ENCODE data around the gene CRABP2.
A peak's percentile ranks its signal among the peaks of the same experiment; 100 is the strongest.

Gene CRABP2

DNA sequence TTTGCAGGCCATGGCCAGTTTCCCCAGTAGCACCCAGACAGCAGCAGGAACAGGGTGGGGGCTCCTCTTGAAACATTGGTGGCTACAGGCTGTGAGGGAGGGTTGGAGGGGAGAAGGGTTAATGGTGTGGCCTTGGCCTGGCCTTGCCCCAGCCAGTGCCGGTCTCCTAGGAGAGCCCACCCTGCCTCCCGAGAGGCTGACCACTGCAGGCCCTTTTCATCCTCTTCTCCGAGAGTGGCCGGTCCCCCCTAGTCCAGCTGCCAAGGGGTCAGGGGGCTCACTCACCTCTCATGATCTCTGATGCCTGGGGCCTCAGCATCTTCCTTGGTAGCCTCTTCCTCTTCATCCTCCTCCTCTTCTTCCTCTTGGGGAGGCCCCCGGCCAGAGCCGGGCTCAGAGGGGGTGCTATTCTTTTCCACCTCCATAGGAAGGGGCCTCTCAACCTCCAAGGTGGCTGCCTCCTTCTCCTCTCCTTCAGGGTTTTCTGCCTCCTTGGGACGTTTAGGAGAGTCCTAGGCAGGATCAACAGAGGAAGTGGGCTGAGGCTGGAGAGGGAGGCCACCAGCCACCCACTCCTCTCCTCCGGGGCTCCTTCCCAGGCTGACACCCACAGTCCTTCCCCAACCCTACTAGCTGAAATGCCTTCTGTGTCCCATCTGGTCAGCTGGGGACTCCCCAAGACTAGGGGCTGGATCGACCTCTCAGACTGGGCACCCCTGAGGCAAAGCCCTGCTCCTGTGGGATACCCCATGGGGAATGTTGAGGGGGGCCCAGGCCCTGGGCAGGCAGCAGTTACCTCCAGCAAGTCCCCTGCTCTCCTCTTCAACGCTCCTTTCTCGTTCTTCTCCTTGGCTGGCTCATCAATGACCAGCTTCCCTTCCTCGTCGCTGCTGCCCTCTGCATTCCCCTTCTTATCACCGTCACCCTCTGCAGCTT lies 38.3 kb upstream of the CRABP2 start:
- Histone ChIP-seq H3K79me2 (ENCODE audit: insufficient read depth, low read length) (peaks cover 34% of the 10 kb centered on the region), H2AFZ (ENCODE audit: low read length) (no peak overlapping the region), H3K4me1 (ENCODE audit: insufficient read depth, low read length, severe bottlenecking) (peaks cover 47% of the 10 kb centered on the region), H4K20me1 (ENCODE audit: insufficient read depth, low read length) (no peaks in the 10 kb centered on the region), H3F3A (ENCODE audit: insufficient read depth, low read length) (0 out of 2 replicates have a peak, but pooled peaks cover 9% of the 10 kb centered on the region), H3K9me2 (ENCODE audit: low read depth, low read length) (no peaks in the 10 kb centered on the region), H3K9ac (ENCODE audit: low read length) (no peak overlapping the region), H3K27ac (ENCODE audit: low read depth, low read length, poor library complexity, severe bottlenecking) (no peak overlapping the region), H3K9me3 (ENCODE audit: low read length) (no peaks in the 10 kb centered on the region), H3K4me2 (ENCODE audit: low read length) (no peak overlapping the region), H3K27me3 (ENCODE audit: insufficient read depth, low read length) (no peaks in the 10 kb centered on the region), H3K36me3 (ENCODE audit: insufficient read depth, low read length) (peaks cover 63% of the 10 kb centered on the region), H3K4me3 (ENCODE audit: low read depth, low read length, poor library complexity, severe bottlenecking) (no peak overlapping the region)
- no peak for TF ChIP-seq EZH2 (IDR thresholded peaks at IDR 0.05; ENCODE audit: borderline replicate concordance, low read length)

DNA sequence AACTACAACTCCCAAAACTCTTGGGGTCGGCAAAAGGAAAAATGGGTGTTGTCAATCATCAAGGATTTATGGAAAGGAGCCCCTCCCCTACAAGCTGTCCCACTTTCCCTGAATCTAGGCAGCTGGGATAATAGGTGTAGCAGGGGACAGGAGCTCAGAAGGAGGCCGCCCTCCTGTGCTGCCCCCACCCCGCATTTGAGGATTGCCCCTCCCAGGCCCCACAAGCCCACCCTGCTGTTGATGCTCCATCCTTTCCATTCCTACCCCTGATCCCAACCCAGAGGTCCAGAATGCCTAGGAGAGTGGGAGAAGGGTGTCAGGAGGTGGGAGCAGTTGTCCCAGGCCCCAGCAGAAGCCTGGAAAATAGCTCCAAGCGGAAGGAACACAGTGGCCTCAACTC lies 37.4 kb upstream of the CRABP2 start:
- Histone ChIP-seq H3K79me2 (ENCODE audit: insufficient read depth, low read length) (peaks cover 25% of the 10 kb centered on the region), H3K9ac (ENCODE audit: low read length) (no peak overlapping the region), H3K27ac (ENCODE audit: low read depth, low read length, poor library complexity, severe bottlenecking) (no peak overlapping the region), H4K20me1 (ENCODE audit: insufficient read depth, low read length) (no peaks in the 10 kb centered on the region), H2AFZ (ENCODE audit: low read length) (no peak overlapping the region), H3K9me2 (ENCODE audit: low read depth, low read length) (no peaks in the 10 kb centered on the region), H3K36me3 (ENCODE audit: insufficient read depth, low read length) (peaks cover 72% of the 10 kb centered on the region), H3K9me3 (ENCODE audit: low read length) (no peaks in the 10 kb centered on the region), H3F3A (ENCODE audit: insufficient read depth, low read length) (0 out of 2 replicates have a peak, but pooled peaks cover 9% of the 10 kb centered on the region), H3K4me3 (ENCODE audit: low read depth, low read length, poor library complexity, severe bottlenecking) (no peak overlapping the region), H3K27me3 (ENCODE audit: insufficient read depth, low read length) (no peaks in the 10 kb centered on the region), H3K4me1 (ENCODE audit: insufficient read depth, low read length, severe bottlenecking) (peaks cover 39% of the 10 kb centered on the region), H3K4me2 (ENCODE audit: low read length) (no peak overlapping the region)
- TF ChIP-seq, protein P1, sequence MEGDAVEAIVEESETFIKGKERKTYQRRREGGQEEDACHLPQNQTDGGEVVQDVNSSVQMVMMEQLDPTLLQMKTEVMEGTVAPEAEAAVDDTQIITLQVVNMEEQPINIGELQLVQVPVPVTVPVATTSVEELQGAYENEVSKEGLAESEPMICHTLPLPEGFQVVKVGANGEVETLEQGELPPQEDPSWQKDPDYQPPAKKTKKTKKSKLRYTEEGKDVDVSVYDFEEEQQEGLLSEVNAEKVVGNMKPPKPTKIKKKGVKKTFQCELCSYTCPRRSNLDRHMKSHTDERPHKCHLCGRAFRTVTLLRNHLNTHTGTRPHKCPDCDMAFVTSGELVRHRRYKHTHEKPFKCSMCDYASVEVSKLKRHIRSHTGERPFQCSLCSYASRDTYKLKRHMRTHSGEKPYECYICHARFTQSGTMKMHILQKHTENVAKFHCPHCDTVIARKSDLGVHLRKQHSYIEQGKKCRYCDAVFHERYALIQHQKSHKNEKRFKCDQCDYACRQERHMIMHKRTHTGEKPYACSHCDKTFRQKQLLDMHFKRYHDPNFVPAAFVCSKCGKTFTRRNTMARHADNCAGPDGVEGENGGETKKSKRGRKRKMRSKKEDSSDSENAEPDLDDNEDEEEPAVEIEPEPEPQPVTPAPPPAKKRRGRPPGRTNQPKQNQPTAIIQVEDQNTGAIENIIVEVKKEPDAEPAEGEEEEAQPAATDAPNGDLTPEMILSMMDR (IDR thresholded peaks at IDR 0.05; ENCODE audit: low read length), result no peak

DNA sequence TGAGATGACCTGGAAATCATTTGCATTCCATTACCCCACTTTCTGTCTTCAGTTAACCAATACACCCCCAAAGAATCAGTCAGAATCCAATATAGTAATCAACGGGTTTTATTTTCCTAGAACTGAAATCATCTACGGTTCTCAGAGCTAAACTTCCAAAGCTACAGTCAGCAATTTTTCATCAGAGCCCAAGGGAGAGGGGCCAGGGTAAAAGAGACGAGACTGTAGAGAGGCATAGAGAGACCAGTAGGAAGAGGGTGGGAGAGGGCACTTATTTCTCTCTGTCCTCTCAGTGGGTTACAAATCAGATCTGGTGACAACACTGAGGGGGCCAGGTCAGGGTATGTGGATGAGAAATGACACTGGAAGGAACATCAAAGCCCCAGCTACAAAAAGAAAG lies 36.6 kb upstream of the CRABP2 start:
- Histone ChIP-seq H3K9ac (ENCODE audit: low read length) (no peak overlapping the region), H3K4me2 (ENCODE audit: low read length) (peak overlapping the region; percentile 72), H3K4me3 (ENCODE audit: low read depth, low read length, poor library complexity, severe bottlenecking) (peak overlapping the region; percentile 54), H3K36me3 (ENCODE audit: insufficient read depth, low read length) (peaks cover 80% of the 10 kb centered on the region), H3K9me2 (ENCODE audit: low read depth, low read length) (no peaks in the 10 kb centered on the region), H3K27ac (ENCODE audit: low read depth, low read length, poor library complexity, severe bottlenecking) (peak overlapping the region; percentile 82), H3K79me2 (ENCODE audit: insufficient read depth, low read length) (peaks cover 19% of the 10 kb centered on the region), H3K4me1 (ENCODE audit: insufficient read depth, low read length, severe bottlenecking) (peaks cover 32% of the 10 kb centered on the region), H3F3A (ENCODE audit: insufficient read depth, low read length) (0 out of 2 replicates have a peak, but pooled peaks cover 9% of the 10 kb centered on the region), H3K9me3 (ENCODE audit: low read length) (no peaks in the 10 kb centered on the region), H3K27me3 (ENCODE audit: insufficient read depth, low read length) (no peaks in the 10 kb centered on the region), H4K20me1 (ENCODE audit: insufficient read depth, low read length) (no peaks in the 10 kb centered on the region), H2AFZ (ENCODE audit: low read length) (no peak overlapping the region)
- no peak for TF ChIP-seq EZH2 (IDR thresholded peaks at IDR 0.05; ENCODE audit: borderline replicate concordance, low read length)
- TF ChIP-seq, protein P1 (IDR thresholded peaks at IDR 0.05; ENCODE audit: low read length), result no peak
